ENCODE results near the gene DAB1. TPM values are rescaled to one million over a fixed set of nuclear protein-coding genes. Genes with fewer than 3 reads are reported as not detected.

Gene DAB1
- total RNA-seq, 6 experiments from 2014 or later = 0.76 to 1.9 (median 1.1) TPM

GRCh38 chr1:57018119-57018518 is 405.7 kb downstream of the DAB1 start:
- Histone ChIP-seq H3K36me3 (no peaks in the 10 kb centered on the region), H3K9me3 (no peaks in the 10 kb centered on the region), H3K27me3 (no peaks in the 10 kb centered on the region), H3K27ac (no peak overlapping the region), H3K4me3 (no peak overlapping the region), H3K4me1 (peaks cover 0 to 13% (median 5%) of the 10 kb centered on the region in 4 donors)
- no peak for ATAC-seq
- TF ChIP-seq POLR2A (IDR thresholded peaks at IDR 0.05) = no peak
- TF ChIP-seq, protein P1, sequence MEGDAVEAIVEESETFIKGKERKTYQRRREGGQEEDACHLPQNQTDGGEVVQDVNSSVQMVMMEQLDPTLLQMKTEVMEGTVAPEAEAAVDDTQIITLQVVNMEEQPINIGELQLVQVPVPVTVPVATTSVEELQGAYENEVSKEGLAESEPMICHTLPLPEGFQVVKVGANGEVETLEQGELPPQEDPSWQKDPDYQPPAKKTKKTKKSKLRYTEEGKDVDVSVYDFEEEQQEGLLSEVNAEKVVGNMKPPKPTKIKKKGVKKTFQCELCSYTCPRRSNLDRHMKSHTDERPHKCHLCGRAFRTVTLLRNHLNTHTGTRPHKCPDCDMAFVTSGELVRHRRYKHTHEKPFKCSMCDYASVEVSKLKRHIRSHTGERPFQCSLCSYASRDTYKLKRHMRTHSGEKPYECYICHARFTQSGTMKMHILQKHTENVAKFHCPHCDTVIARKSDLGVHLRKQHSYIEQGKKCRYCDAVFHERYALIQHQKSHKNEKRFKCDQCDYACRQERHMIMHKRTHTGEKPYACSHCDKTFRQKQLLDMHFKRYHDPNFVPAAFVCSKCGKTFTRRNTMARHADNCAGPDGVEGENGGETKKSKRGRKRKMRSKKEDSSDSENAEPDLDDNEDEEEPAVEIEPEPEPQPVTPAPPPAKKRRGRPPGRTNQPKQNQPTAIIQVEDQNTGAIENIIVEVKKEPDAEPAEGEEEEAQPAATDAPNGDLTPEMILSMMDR (IDR thresholded peaks at IDR 0.05) = no peak
- DNase-seq = no peak
- intact Hi-C loops (cut with DNase I) = no loop called here
- 85% methylated on average over 2 of the region's 2 CpGs for WGBS (ENCODE audit: insufficient coverage, low coverage, low lambda C conversion rate, missing lambda C conversion rate)

GRCh38 chr1:57017717-57018116 is 406.1 kb downstream of the DAB1 start:
- Histone ChIP-seq H3K36me3 (no peaks in the 10 kb centered on the region), H3K4me1 (peaks cover 0 to 13% (median 5%) of the 10 kb centered on the region in 4 donors), H3K9me3 (no peaks in the 10 kb centered on the region), H3K4me3 (no peak overlapping the region), H3K27ac (no peak overlapping the region), H3K27me3 (no peaks in the 10 kb centered on the region)
- TF ChIP-seq, protein P1 (IDR thresholded peaks at IDR 0.05) = peak; percentile 17 to 63 (median 38)
- no peak for TF ChIP-seq POLR2A (IDR thresholded peaks at IDR 0.05)
- intact Hi-C loops (cut with DNase I) = no loop called here
- DNase-seq (no peak), ATAC-seq (peak in 2 of 4 donors; percentile 47 to 65)
- WGBS (ENCODE audit: insufficient coverage, low coverage, low lambda C conversion rate, missing lambda C conversion rate) = 58% methylated on average over 6 of the region's 7 CpGs

- intact Hi-C loops (cut with DNase I) = no loop called here
- Histone ChIP-seq H3K4me3 (no peak overlapping the region), H3K27me3 (no peaks in the 10 kb centered on the region), H3K36me3 (no peaks in the 10 kb centered on the region), H3K9me3 (no peaks in the 10 kb centered on the region), H3K27ac (no peak overlapping the region), H3K4me1 (peaks cover 0 to 13% (median 5%) of the 10 kb centered on the region in 4 donors)
- 87% methylated on average over 3 of the region's 6 CpGs for WGBS (ENCODE audit: insufficient coverage, low coverage, low lambda C conversion rate, missing lambda C conversion rate)
- peak in 1 of 4 donors; percentile 42 for ATAC-seq
- no peak for DNase-seq
- TF ChIP-seq, protein P1 (IDR thresholded peaks at IDR 0.05) = no peak
- no peak for TF ChIP-seq POLR2A (IDR thresholded peaks at IDR 0.05)
These were observed 406.7 kb downstream of the DAB1 start for GRCh38 chr1:57017200-57017599.

GRCh38 chr1:57015071-57015470 is 408.8 kb downstream of the DAB1 start:
- no peaks in the 10 kb centered on the region for H3K27me3 ChIP-seq

More at GRCh38 chr1:57015071-57015470, 408.8 kb downstream of the DAB1 start:
- WGBS (ENCODE audit: insufficient coverage, low coverage, low lambda C conversion rate, missing lambda C conversion rate) = 92% methylated on average over 5 of the region's 15 CpGs
- H3K9me3 ChIP-seq = no peaks in the 10 kb centered on the region
- no peak for ATAC-seq
- intact Hi-C loops (cut with DNase I) = no loop called here
- H3K4me3 ChIP-seq = no peak overlapping the region
- peaks cover 0 to 13% (median 5%) of the 10 kb centered on the region in 4 donors for H3K4me1 ChIP-seq
- no peaks in the 10 kb centered on the region for H3K36me3 ChIP-seq
- no peak overlapping the region for H3K27ac ChIP-seq
- TF ChIP-seq POLR2A (IDR thresholded peaks at IDR 0.05) = no peak
- TF ChIP-seq, protein P1 (IDR thresholded peaks at IDR 0.05) = no peak
- no peak for DNase-seq

All from right lobe of liver (tissue), 6 donors.